Endothelial cell of umbilical vein (primary cell): Measurements from ENCODE around the gene HS6ST2. TPM values are rescaled to one million over a fixed set of nuclear protein-coding genes. Genes with fewer than 3 reads are reported as not detected.

ENCODE experiments used
- BruUV-seq: library from RNA; stranded (reverse); fragments of 400-500 nt; replicated peaks from 2 replicates; lab custom pipeline; 2021; lab: Mats Ljungman, UMichigan
- CTCF ChIA-PET: fragments of 300-600, 350-600 bp; sonication (Branson Sonifier 250); formaldehyde crosslinking; loops from one replicate; lab custom pipeline; 2021; ENCODE audit warnings: antibody characterized with exemption, inconsistent platforms; lab: Charles Lee
- POLR2A ChIA-PET: fragments of 300-600, 350-600 bp; sonication (Branson Sonifier 250); formaldehyde crosslinking; loops from one replicate; lab custom pipeline; 2021; ENCODE audit warnings: antibody characterized with exemption, inconsistent platforms; lab: Charles Lee
- DNase-seq: peaks from one replicate; pipeline ENCODE4 v3.0.0-alpha.2; 2011; ENCODE audit warnings: low read depth, low spot score
- FAIRE-seq: peaks from 2 replicates; lab custom pipeline; 2011; peaks lifted over from hg19 to GRCh38; lab: Jason Lieb, UNC
- H2AFZ ChIP-seq: 2 replicates; pipeline ENCODE4 v1.6.0; 2012; ENCODE audit warnings: low read depth, low read length, control low read depth, inconsistent platforms
- H3K27ac ChIP-seq: 2 replicates; pipeline ENCODE4 v1.5.1; 2011; ENCODE audit warnings: low read depth, mild to moderate bottlenecking, control low read depth, low read length, moderate library complexity; ENCODE audit not compliant: insufficient read depth
- H3K27me3 ChIP-seq, 2 experiments: 2 replicates each; pipeline versions ENCODE4 v1.6.0 to v1.6.1; 2011; ENCODE audit warnings: low read length in 2 of 2, mixed read lengths in 1 of 2; ENCODE audit not compliant: control insufficient read depth in 2 of 2, insufficient read depth in 2 of 2
- H3K36me3 ChIP-seq, 2 experiments: 2 replicates in 1 of 2; 3 replicates in 1 of 2; pipeline ENCODE4 v1.5.1; 2011; ENCODE audit warnings: low read length in 2 of 2, mild to moderate bottlenecking in 1 of 2, moderate library complexity in 1 of 2; ENCODE audit not compliant: control insufficient read depth in 2 of 2, insufficient read depth in 2 of 2; ENCODE audit errors: extremely low read depth in 1 of 2
- H3K4me1 ChIP-seq: 3 replicates; pipeline ENCODE4 v1.5.1; 2011; ENCODE audit warnings: mild to moderate bottlenecking, low read length; ENCODE audit not compliant: control insufficient read depth, insufficient read depth; ENCODE audit errors: extremely low read depth
- H3K4me2 ChIP-seq: 2 replicates; pipeline ENCODE4 v1.6.1; 2011; ENCODE audit warnings: low read length, control low read depth, mixed read lengths; ENCODE audit not compliant: insufficient read depth
- H3K4me3 ChIP-seq, 3 experiments: fragments of 200-600 bp in 1 of 3; sonication (generic), shearing (Covaris generic) in 1 of 3; replicated peaks in 1 of 3; 2 replicates each; pipeline ENCODE4 v1.5.1; 2011 to 2016; ENCODE audit warnings: control low read depth in 3 of 3, low read length in 3 of 3, mild to moderate bottlenecking in 2 of 3, inconsistent platforms in 1 of 3, low read depth in 1 of 3, moderate library complexity in 1 of 3; ENCODE audit not compliant: insufficient read depth in 1 of 3
- H3K79me2 ChIP-seq: 2 replicates; pipeline ENCODE4 v1.6.0; 2012; ENCODE audit warnings: low read length, inconsistent platforms; ENCODE audit not compliant: control insufficient read depth, insufficient read depth
- H3K9ac ChIP-seq: replicated peaks from 2 replicates; pipeline ENCODE3; 2011; ENCODE audit warnings: low read length, control low read depth; ENCODE audit not compliant: insufficient read depth; ENCODE audit errors: extremely low read depth
- H3K9me1 ChIP-seq: replicated peaks from 3 replicates; pipeline ENCODE4 v1.6.0; 2011; ENCODE audit warnings: mild to moderate bottlenecking, low read length; ENCODE audit not compliant: control insufficient read depth, insufficient read depth; ENCODE audit errors: extremely low read depth
- H3K9me3 ChIP-seq: replicated peaks from 2 replicates; pipeline ENCODE4 v1.5.1; 2012; ENCODE audit warnings: low read length, inconsistent platforms; ENCODE audit not compliant: control insufficient read depth, insufficient read depth
- H4K20me1 ChIP-seq: replicated peaks from 2 replicates; pipeline ENCODE3; 2011; ENCODE audit warnings: mild to moderate bottlenecking, low read length; ENCODE audit not compliant: control insufficient read depth, insufficient read depth; ENCODE audit errors: extremely low read depth
- EZH2 ChIP-seq: IDR thresholded peaks from 2 replicates; pipeline ENCODE4 v1.6.1; 2012; ENCODE audit warnings: borderline replicate concordance, low read depth, mild to moderate bottlenecking, moderate library complexity, low read length, inconsistent platforms; ENCODE audit not compliant: severe bottlenecking
- FOS ChIP-seq: IDR thresholded peaks from 2 replicates; pipeline ENCODE4 v1.6.1; 2011; ENCODE audit warnings: mild to moderate bottlenecking, low read length, moderate library complexity, borderline replicate concordance; ENCODE audit not compliant: insufficient read depth
- GATA2 ChIP-seq: IDR thresholded peaks from 2 replicates; pipeline ENCODE4 v1.7.0; 2011; ENCODE audit warnings: low read depth, mild to moderate bottlenecking, moderate library complexity, mixed read lengths, low read length; ENCODE audit not compliant: insufficient read length, insufficient read depth
- JUN ChIP-seq: IDR thresholded peaks from 2 replicates; pipeline ENCODE4 v1.6.1; 2011; ENCODE audit warnings: borderline replicate concordance, low read depth; ENCODE audit not compliant: insufficient read length, insufficient read depth
- MYC ChIP-seq: IDR thresholded peaks from one replicate; pipeline ENCODE4 v1.6.1; 2011; ENCODE audit warnings: mild to moderate bottlenecking, low read depth, low read length
- POLR2A ChIP-seq: IDR thresholded peaks from 2 replicates; pipeline ENCODE4 v1.6.1; 2012; ENCODE audit warnings: low read depth, mild to moderate bottlenecking, control low read depth, low read length
- POLR2AphosphoS5 ChIP-seq: IDR thresholded peaks from 2 replicates; pipeline ENCODE4 v1.6.1; 2012; ENCODE audit warnings: low read depth, mild to moderate bottlenecking, control low read depth, low read length, moderate library complexity; ENCODE audit not compliant: insufficient read depth
- dilution Hi-C: fragments of 300-500 bp; cut with MboI; formaldehyde crosslinking; loops from one replicate; pipeline ENCODE4 v1.15.0; 2019; ENCODE audit warnings: low sequenced_read_pairs; ENCODE audit not compliant: extremely low pct_ligation_motif_present
- intact Hi-C: fragments of 100-400 bp; cut with micrococcal nuclease; formaldehyde crosslinking; loops from one replicate; pipeline ENCODE4 v1.10.0; 2022
- polyA plus RNA-seq, 4 experiments: library from polyadenylated mRNA; depleted of rRNA in 3 of 4; stranded (reverse) in 3 of 4; unstranded in 1 of 4; fragments of >200 nt; gene quantifications; 2 replicates each; pipeline versions ENCODE4 v1.2.1 to v1.2.3, GENCODE V29; 2011 to 2012; ENCODE audit warnings: missing spikeins in 1 of 4
- total RNA-seq: library from RNA; stranded (reverse); gene quantifications from 2 replicates; pipeline ENCODE4 v1.2.3, GENCODE V29; 2021
- TF ChIP-seq, protein P1 (sequence below): IDR thresholded peaks from 2 replicates; pipeline ENCODE4 v1.6.1; 2011; ENCODE audit not compliant: insufficient read depth, insufficient read length
- TF ChIP-seq, protein P2 (sequence below), 2 donors: IDR thresholded peaks; 1 replicate in 1 of 2; 2 replicates in 1 of 2; pipeline ENCODE4 v1.5.1; 2011; ENCODE audit warnings: low read length in 2 of 2, mild to moderate bottlenecking in 2 of 2, moderate library complexity in 2 of 2, control low read depth in 1 of 2, inconsistent platforms in 1 of 2, low read depth in 1 of 2; ENCODE audit not compliant: insufficient read depth in 1 of 2; ENCODE audit errors: extremely low read depth in 1 of 2

HS6ST2 gene
- total and polyA plus RNA-seq, 2 donors (not counting 3 experiments of a cell fraction or from before 2014, with no cell fraction given): 0.49 to 0.84 TPM

DNA sequence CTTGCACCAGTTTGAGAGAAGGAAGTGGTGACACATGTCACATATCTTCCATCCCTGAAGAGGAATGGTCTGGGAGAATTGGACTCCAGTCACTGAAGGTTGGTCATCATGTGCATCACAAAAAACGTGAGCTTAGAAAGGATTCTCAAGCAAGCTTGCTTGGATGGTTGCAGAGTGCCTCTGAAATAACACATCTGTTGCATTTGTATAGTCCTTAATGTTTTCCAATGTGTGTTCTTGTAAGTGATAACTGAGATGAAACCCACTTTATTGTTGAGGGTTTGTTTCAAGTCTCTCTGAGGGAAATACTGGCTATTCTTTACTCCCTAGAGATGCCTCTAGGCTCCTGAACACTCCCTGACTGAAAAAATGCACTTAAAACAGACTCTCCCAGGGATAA, 285.1 kb downstream of the HS6ST2 start:
- Histone ChIP-seq H3K4me3 (no peak overlapping the region), H3K9me1 (no peaks in the 10 kb centered on the region), H2AFZ (no peak overlapping the region), H4K20me1 (no peaks in the 10 kb centered on the region), H3K9me3 (no peaks in the 10 kb centered on the region), H3K4me1 (no peaks in the 10 kb centered on the region), H3K27ac (no peak overlapping the region), H3K9ac (no peak overlapping the region), H3K36me3 (no peaks in the 10 kb centered on the region), H3K27me3 (no peaks in the 10 kb centered on the region), H3K79me2 (no peaks in the 10 kb centered on the region), H3K4me2 (no peak overlapping the region)
- dilution Hi-C loops: no loop called here
- ChIA-PET POLR2A (no interaction called here), CTCF (no interaction called here)
- intact Hi-C loops: no loop called here
- no peak for FAIRE-seq
- BruUV-seq: no TSS peak
- TF ChIP-seq MYC (no peak), FOS (no peak), EZH2 (no peak), POLR2A (no peak), GATA2 (no peak), JUN (no peak)
- TF ChIP-seq, protein P1, sequence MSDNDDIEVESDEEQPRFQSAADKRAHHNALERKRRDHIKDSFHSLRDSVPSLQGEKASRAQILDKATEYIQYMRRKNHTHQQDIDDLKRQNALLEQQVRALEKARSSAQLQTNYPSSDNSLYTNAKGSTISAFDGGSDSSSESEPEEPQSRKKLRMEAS: no peak
- DNase-seq: no peak

GRCh38 chrX:132671229-132671641, 287.2 kb downstream of the HS6ST2 start:
- no peaks in the 10 kb centered on the region for H3K4me1 ChIP-seq
- no peaks in the 10 kb centered on the region for H3K27me3 ChIP-seq
- no peaks in the 10 kb centered on the region for H3K9me3 ChIP-seq
- dilution Hi-C loops (no loop called here), intact Hi-C loops (no loop called here)
- BruUV-seq: no TSS peak
- no peak overlapping the region for H3K4me2 ChIP-seq
- no peaks in the 10 kb centered on the region for H3K9me1 ChIP-seq
- ChIA-PET CTCF (interaction anchor here (1.6 kb wide), 1 partner anchor 8 kb away, joined by 3 read pairs; no protein-coding TSS in a partner anchor), POLR2A (no interaction called here)
- DNase-seq (no peak), FAIRE-seq (no peak)
- no peak overlapping the region for H3K27ac ChIP-seq
- H3K79me2 ChIP-seq: no peaks in the 10 kb centered on the region
- H3K9ac ChIP-seq: no peak overlapping the region
- H3K36me3 ChIP-seq: no peaks in the 10 kb centered on the region
- no peaks in the 10 kb centered on the region for H4K20me1 ChIP-seq
- TF ChIP-seq JUN: no peak
- TF ChIP-seq, protein P2, sequence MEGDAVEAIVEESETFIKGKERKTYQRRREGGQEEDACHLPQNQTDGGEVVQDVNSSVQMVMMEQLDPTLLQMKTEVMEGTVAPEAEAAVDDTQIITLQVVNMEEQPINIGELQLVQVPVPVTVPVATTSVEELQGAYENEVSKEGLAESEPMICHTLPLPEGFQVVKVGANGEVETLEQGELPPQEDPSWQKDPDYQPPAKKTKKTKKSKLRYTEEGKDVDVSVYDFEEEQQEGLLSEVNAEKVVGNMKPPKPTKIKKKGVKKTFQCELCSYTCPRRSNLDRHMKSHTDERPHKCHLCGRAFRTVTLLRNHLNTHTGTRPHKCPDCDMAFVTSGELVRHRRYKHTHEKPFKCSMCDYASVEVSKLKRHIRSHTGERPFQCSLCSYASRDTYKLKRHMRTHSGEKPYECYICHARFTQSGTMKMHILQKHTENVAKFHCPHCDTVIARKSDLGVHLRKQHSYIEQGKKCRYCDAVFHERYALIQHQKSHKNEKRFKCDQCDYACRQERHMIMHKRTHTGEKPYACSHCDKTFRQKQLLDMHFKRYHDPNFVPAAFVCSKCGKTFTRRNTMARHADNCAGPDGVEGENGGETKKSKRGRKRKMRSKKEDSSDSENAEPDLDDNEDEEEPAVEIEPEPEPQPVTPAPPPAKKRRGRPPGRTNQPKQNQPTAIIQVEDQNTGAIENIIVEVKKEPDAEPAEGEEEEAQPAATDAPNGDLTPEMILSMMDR (IDR thresholded peaks at IDR 0.05; ENCODE audit: extremely low read depth in 1 of 2, insufficient read depth in 1 of 2, low read depth in 1 of 2, low read length in 2 of 2): no peak
- TF ChIP-seq EZH2: no peak
- no peak for TF ChIP-seq MYC
- TF ChIP-seq POLR2AphosphoS5: no peak
- no peak for TF ChIP-seq POLR2A
- TF ChIP-seq, protein P1: no peak
- TF ChIP-seq GATA2: no peak
- TF ChIP-seq FOS: no peak
- H3K4me3 ChIP-seq: no peak overlapping the region
- no peak overlapping the region for H2AFZ ChIP-seq
